ENCODE data around the gene FARP1.

Gene FARP1

GRCh38 chr13:98439126-98439828, 296.4 kb downstream of the FARP1 start:
- in situ Hi-C loops (cut with HindIII; ENCODE audit: low sequenced_read_pairs): loop anchor here (25.0 kb wide), 1 partner anchor 223 kb away; no protein-coding TSS in a partner anchor
- TF ChIP-seq CTCF (IDR thresholded peaks at IDR 0.05; ENCODE audit: low read depth, low read length, missing control alignments): no peak
- no peak for DNase-seq (ENCODE audit: low read depth)
- no peak overlapping the region for H3K4me3 ChIP-seq (ENCODE audit: low read depth, low read length)

- DNase-seq (ENCODE audit: low read depth): no peak
- H3K4me3 ChIP-seq (ENCODE audit: low read depth, low read length): no peak overlapping the region
- in situ Hi-C loops (cut with HindIII; ENCODE audit: low sequenced_read_pairs): loop anchor here (25.0 kb wide), 1 partner anchor 222 kb away; no protein-coding TSS in a partner anchor
- TF ChIP-seq CTCF (IDR thresholded peaks at IDR 0.05; ENCODE audit: low read depth, low read length, missing control alignments): no peak
Measured at GRCh38 chr13:98439896-98440295, 297.0 kb downstream of the FARP1 start.

- no peak for TF ChIP-seq CTCF (IDR thresholded peaks at IDR 0.05; ENCODE audit: low read depth, low read length, missing control alignments)
- in situ Hi-C loops (cut with HindIII; ENCODE audit: low sequenced_read_pairs): loop anchor here (25.0 kb wide), 1 partner anchor 222 kb away; no protein-coding TSS in a partner anchor
Measured at GRCh38 chr13:98440390-98441055, 297.6 kb downstream of the FARP1 start.

GRCh38 chr13:98441056-98441676, 298.3 kb downstream of the FARP1 start:
- no peak overlapping the region for H3K4me3 ChIP-seq (ENCODE audit: low read depth, low read length)
- in situ Hi-C loops (cut with HindIII; ENCODE audit: low sequenced_read_pairs): loop anchor here (25.0 kb wide), 1 partner anchor 221 kb away; no protein-coding TSS in a partner anchor
- DNase-seq (ENCODE audit: low read depth): no peak
- TF ChIP-seq CTCF (IDR thresholded peaks at IDR 0.05; ENCODE audit: low read depth, low read length, missing control alignments): no peak

More at GRCh38 chr13:98440390-98441055, 297.6 kb downstream of the FARP1 start:
- no peak for DNase-seq (ENCODE audit: low read depth)
- no peak overlapping the region for H3K4me3 ChIP-seq (ENCODE audit: low read depth, low read length)

- no peak overlapping the region for H3K4me3 ChIP-seq (ENCODE audit: low read depth, low read length)
- in situ Hi-C loops (cut with HindIII; ENCODE audit: low sequenced_read_pairs): loop anchor here (25.0 kb wide), 1 partner anchor 220 kb away; no protein-coding TSS in a partner anchor
- no peak for DNase-seq (ENCODE audit: low read depth)
- no peak for TF ChIP-seq CTCF (IDR thresholded peaks at IDR 0.05; ENCODE audit: low read depth, low read length, missing control alignments)
Measured at GRCh38 chr13:98442391-98443230, 299.7 kb downstream of the FARP1 start.

- H3K4me3 ChIP-seq (ENCODE audit: low read depth, low read length): no peak overlapping the region
- in situ Hi-C loops (cut with HindIII; ENCODE audit: low sequenced_read_pairs): loop anchor here (25.0 kb wide), 1 partner anchor 219 kb away; no protein-coding TSS in a partner anchor
- TF ChIP-seq CTCF (IDR thresholded peaks at IDR 0.05; ENCODE audit: low read depth, low read length, missing control alignments): no peak
- no peak for DNase-seq (ENCODE audit: low read depth)
Measured at GRCh38 chr13:98443329-98443728, 300.4 kb downstream of the FARP1 start.
